Choroid plexus epithelial cell (primary cell): ENCODE data around the gene MLLT1.
A peak's percentile ranks its signal among the peaks of the same experiment; 100 is the strongest.

Experiments
- DNase-seq: peaks from one replicate; pipeline ENCODE4 v3.0.0-alpha.2; 2010; ENCODE audit warnings: low read depth
- H3K4me3 ChIP-seq: 2 replicates; pipeline ENCODE4 v1.5.1; 2011; ENCODE audit warnings: low read depth, mild to moderate bottlenecking, control low read depth, low read length, moderate library complexity
- TF ChIP-seq, protein P1 (sequence below): conservative IDR thresholded peaks from 2 replicates; pipeline ENCODE4 v1.5.1; 2011; ENCODE audit warnings: low read depth, mild to moderate bottlenecking, control low read depth, inconsistent platforms, low read length, moderate library complexity

MLLT1 gene

DNA sequence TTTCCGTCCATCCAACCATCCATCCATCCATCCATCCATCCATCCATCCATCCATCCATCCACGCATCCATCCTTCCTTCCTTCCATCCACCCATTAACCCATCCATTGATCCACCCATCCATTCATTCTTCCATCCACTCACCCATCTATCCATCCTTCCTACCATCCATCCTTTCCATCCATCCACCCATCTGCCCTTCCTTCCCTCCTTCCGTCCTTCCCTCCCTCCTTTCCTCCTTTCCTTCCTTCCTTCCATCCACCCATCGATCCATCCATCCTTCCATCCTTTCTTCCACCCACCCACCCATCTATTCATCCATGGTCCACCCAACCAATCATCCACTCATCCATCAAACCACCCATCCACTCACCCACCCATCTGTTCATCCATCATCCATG lies 70.1 kb downstream of the MLLT1 start:
- TF ChIP-seq, protein P1, sequence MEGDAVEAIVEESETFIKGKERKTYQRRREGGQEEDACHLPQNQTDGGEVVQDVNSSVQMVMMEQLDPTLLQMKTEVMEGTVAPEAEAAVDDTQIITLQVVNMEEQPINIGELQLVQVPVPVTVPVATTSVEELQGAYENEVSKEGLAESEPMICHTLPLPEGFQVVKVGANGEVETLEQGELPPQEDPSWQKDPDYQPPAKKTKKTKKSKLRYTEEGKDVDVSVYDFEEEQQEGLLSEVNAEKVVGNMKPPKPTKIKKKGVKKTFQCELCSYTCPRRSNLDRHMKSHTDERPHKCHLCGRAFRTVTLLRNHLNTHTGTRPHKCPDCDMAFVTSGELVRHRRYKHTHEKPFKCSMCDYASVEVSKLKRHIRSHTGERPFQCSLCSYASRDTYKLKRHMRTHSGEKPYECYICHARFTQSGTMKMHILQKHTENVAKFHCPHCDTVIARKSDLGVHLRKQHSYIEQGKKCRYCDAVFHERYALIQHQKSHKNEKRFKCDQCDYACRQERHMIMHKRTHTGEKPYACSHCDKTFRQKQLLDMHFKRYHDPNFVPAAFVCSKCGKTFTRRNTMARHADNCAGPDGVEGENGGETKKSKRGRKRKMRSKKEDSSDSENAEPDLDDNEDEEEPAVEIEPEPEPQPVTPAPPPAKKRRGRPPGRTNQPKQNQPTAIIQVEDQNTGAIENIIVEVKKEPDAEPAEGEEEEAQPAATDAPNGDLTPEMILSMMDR = no peak
- H3K4me3 ChIP-seq = no peak overlapping the region
- DNase-seq = no peak

DNA sequence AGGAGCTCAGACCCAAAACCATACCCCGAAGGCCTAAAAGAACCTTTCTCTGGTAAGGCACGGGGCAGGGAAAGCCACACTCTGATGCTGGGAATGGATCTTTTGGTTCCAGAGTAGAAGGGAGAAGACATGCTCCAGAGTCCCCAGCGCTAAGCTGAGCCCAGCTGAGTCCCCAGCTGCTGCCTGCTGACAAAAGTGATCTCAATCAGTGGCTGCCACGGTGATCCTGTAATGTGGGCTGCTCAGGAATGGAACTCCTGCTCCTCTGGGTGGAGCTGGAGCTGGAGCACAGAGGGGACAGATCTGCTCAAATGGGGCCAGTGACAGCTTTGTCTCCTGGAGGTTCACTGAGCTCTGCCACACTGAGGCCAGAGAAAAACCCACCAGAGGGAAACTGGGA lies 70.5 kb downstream of the MLLT1 start:
- no peak overlapping the region for H3K4me3 ChIP-seq
- TF ChIP-seq, protein P1 = no peak
- DNase-seq = no peak

DNA sequence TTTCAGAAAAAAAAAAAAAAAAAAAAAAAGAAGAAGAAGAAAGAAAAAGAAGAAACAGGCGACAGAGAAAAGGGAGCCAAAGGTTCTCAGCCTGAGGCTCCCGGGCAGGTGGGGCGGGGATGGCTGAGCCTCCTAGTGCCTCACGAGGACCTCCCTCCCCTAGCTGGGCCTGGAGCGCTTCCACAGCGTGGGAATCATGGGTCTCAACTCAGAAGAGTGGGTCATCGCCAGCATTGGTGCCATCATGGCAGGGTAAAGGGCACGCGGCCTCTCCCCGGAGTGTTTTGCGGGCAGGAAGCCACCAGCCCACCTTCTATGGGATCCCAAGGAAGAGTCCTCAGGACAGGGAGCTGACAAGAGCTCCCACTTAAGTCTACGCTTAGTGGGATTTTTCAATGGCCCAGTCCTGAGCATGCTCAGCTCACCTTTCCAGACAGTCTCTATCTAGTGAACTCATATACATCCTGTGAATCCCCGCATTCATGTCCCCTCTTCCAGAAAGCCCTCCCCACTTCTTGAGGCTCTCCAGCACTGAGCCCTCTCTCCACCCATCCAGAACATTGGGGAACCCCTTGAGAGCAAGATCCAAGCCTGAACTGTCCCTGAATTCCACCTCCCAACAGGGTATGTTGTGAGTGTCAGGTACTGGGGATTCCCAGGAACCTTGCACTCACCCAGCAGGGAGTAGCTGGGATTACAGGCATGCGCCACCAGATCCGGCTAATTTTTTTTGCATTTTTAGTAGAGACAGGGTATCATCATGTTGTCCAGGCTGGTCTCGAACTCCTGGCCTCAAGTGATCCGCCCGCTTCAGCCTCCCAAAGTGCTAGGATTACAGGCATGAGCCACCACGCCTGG lies 74.7 kb downstream of the MLLT1 start:
- TF ChIP-seq, protein P1 = no peak
- H3K4me3 ChIP-seq = no peak overlapping the region
- no peak for DNase-seq

DNA sequence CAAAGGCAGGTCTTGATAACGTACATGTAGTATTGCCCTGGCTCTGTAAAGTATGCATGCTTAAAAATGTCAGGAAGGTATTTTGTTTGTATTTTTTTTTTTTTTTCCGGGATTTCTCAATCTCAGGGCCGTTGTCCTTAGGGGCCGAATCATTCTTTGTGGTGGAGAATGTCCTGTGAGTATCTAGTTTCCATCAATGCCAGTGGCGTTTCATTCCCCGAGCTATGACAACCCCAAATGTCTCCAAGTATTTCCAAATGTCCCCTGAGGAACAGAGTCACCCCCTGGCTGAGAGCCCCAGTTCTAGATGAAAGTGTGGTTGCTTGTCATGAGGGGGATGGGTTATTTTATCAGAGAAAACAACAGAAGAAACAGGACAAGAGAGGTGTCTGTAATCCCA lies 75.6 kb downstream of the MLLT1 start:
- H3K4me3 ChIP-seq = no peak overlapping the region
- TF ChIP-seq, protein P1 = no peak
- DNase-seq = peak; percentile 33

- peak overlapping the region; percentile 83 for H3K4me3 ChIP-seq
- peak; percentile 99 for DNase-seq
- TF ChIP-seq, protein P1 = peak; percentile 39
These were observed 80.4 kb downstream of the MLLT1 start for GRCh38 chr19:6199240-6199994.

DNA sequence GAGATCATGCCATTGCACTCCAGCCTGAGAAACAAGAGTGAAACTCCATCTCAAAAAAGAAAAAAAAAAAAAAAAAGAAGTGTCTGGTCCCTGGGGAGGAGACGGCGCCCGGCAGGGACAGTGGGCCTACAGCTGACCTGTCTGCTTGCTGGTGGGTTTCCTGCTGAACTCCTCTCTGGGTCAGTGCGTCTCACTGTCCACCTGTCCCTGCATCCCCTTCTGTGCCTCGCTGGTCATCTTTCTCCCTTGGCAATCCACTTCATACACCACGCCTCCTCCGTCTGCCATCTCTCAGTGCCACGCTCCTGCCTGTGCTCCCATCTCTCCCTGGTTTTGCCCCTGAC lies 80.9 kb downstream of the MLLT1 start:
- H3K4me3 ChIP-seq = peak overlapping the region; percentile 83
- TF ChIP-seq, protein P1 = no peak
- DNase-seq = no peak
